K562 (cell line): ENCODE results near the gene RNF151. TPM values are rescaled to one million over a fixed set of nuclear protein-coding genes. Genes with fewer than 3 reads are reported as not detected.

Source experiments
- BRCA1 ChIP-seq, 2 experiments: fragments of 450-650 bp in 1 of 2; sonication (generic) in 1 of 2; formaldehyde crosslinking in 1 of 2; IDR thresholded peaks; 2 replicates each; pipeline versions ENCODE4 v1.5.0 to v1.6.1; 2017 to 2020; ENCODE audit warnings: mild to moderate bottlenecking in 1 of 2, missing genetic modification reagents in 1 of 2
- DDX20 ChIP-seq: fragments of 450-650 bp; IDR thresholded peaks from 2 replicates; pipeline ENCODE4 v1.6.1; 2016; ENCODE audit warnings: missing genetic modification characterization, low read depth, mild to moderate bottlenecking, missing compliant biosample characterization, moderate library complexity
- GABPA ChIP-seq: fragments of 200-800 bp; sonication (Bioruptor generic); conservative IDR thresholded peaks from 2 replicates; pipeline ENCODE4 v1.6.1; 2016; ENCODE audit warnings: low read depth, missing genetic modification characterization, missing compliant biosample characterization
- GATAD2A ChIP-seq: fragments of 450-650 bp; IDR thresholded peaks from 2 replicates; pipeline ENCODE4 v1.6.1; 2017
- HLTF ChIP-seq: fragments of 450-650 bp; IDR thresholded peaks from 2 replicates; pipeline ENCODE4 v1.6.1; 2016
- MCM7 ChIP-seq, 2 experiments: fragments of 450-650 bp; IDR thresholded peaks; 2 replicates each; pipeline ENCODE4 v1.6.1; 2016 to 2018
- MYNN ChIP-seq, 2 experiments: sonication (generic); formaldehyde crosslinking in 1 of 2; IDR thresholded peaks; 2 replicates each; pipeline versions ENCODE4 v1.5.0 to v1.6.1; 2016 to 2020; ENCODE audit warnings: antibody characterized with exemption in 1 of 2, missing genetic modification reagents in 1 of 2
- NBN ChIP-seq: fragments of 450-650 bp; IDR thresholded peaks from 2 replicates; pipeline ENCODE4 v1.6.1; 2016; ENCODE audit warnings: low read depth, mild to moderate bottlenecking
- NR2F6 ChIP-seq: fragments of 450-650 bp; formaldehyde crosslinking; IDR thresholded peaks from 2 replicates; pipeline ENCODE4 v1.4.0; 2020; ENCODE audit warnings: mild to moderate bottlenecking
- NRF1 ChIP-seq, 2 experiments: fragments of 450-650 bp; IDR thresholded peaks in 1 of 2; conservative IDR thresholded peaks in 1 of 2; 2 replicates each; pipeline ENCODE4 v1.6.1; 2014; ENCODE audit warnings: mild to moderate bottlenecking in 2 of 2
- PHF8 ChIP-seq: fragments of 200-600 bp; sonication (generic); IDR thresholded peaks from 2 replicates; pipeline ENCODE4 v1.6.1; 2012; ENCODE audit warnings: mixed run types, mild to moderate bottlenecking, inconsistent platforms, low read length, moderate library complexity, borderline replicate concordance
- PTBP1 ChIP-seq: fragments of 200-400 bp; formaldehyde crosslinking; IDR thresholded peaks from 2 replicates; pipeline ENCODE4 v1.6.1; 2017; ENCODE audit warnings: low read depth, low read length
- RBBP5 ChIP-seq: fragments of 200-600 bp; sonication (generic); IDR thresholded peaks from 2 replicates; pipeline ENCODE4 v1.6.1; 2012; ENCODE audit warnings: borderline replicate concordance, mild to moderate bottlenecking, low read length, control low read depth, inconsistent platforms; ENCODE audit not compliant: insufficient read depth, poor library complexity, severe bottlenecking
- SRSF1 ChIP-seq: fragments of 200-400 bp; formaldehyde crosslinking; IDR thresholded peaks from 2 replicates; pipeline ENCODE4 v1.6.1; 2017; ENCODE audit warnings: mild to moderate bottlenecking, low read depth, low read length, moderate library complexity
- THRAP3 ChIP-seq: fragments of 450-650 bp; IDR thresholded peaks from 2 replicates; pipeline ENCODE4 v1.6.1; 2016; ENCODE audit warnings: mild to moderate bottlenecking, inconsistent platforms, borderline replicate concordance
- ZC3H11A ChIP-seq: IDR thresholded peaks from 2 replicates; pipeline ENCODE4 v1.6.1; 2012; ENCODE audit warnings: low read depth, low read length, improper control_type of control experiment
- ZFX ChIP-seq: sonication (generic); formaldehyde crosslinking; IDR thresholded peaks from 2 replicates; pipeline ENCODE4 v1.8.0; 2022; ENCODE audit warnings: mild to moderate bottlenecking, missing genetic modification reagents, moderate library complexity
- ZHX1 ChIP-seq: fragments of 150-350 bp; conservative IDR thresholded peaks from 2 replicates; pipeline ENCODE4 v1.6.1; 2014; ENCODE audit warnings: low read length
- ZNF511 ChIP-seq: sonication (generic); formaldehyde crosslinking; IDR thresholded peaks from 2 replicates; pipeline ENCODE4 v1.8.0; 2022; ENCODE audit warnings: mild to moderate bottlenecking, missing genetic modification reagents
- ZNF76 ChIP-seq: fragments of 250-450 bp; sonication (Bioruptor Pico); IDR thresholded peaks from 2 replicates; pipeline ENCODE4 v1.4.0; 2020; ENCODE audit warnings: mild to moderate bottlenecking, moderate library complexity, borderline replicate concordance
- polyA plus RNA-seq, 8 experiments: library from polyadenylated mRNA; depleted of rRNA in 4 of 8; stranded (reverse) in 5 of 8; unstranded in 3 of 8; fragments of >200 nt; fragmentation: Nextera tagmentation in 2 of 8; fragmentation: Illumina TruSeq in 1 of 8; extraction: Ambion mirVana in 2 of 8; extraction: Trizol in 1 of 8; gene quantifications; 2 replicates each; pipeline versions ENCODE4 v1.2.1 to v1.2.3, GENCODE V29; 2011 to 2014; ENCODE audit warnings: inconsistent platforms in 1 of 8, missing spikeins in 1 of 8
- total RNA-seq, 7 experiments: library from RNA; depleted of rRNA in 6 of 7; stranded (reverse); fragments of >200 nt in 6 of 7; fragmentation: Illumina TruSeq in 2 of 7; extraction: Trizol in 2 of 7; gene quantifications; 2 replicates each; pipeline versions ENCODE4 v1.2.1 to v1.2.3, GENCODE V29; 2011 to 2021; ENCODE audit warnings: low replicate concordance in 1 of 7
- TF ChIP-seq, protein P1 (sequence below): fragments of 250-450 bp; sonication (Bioruptor Pico); IDR thresholded peaks from 2 replicates; pipeline ENCODE4 v1.4.0; 2020; ENCODE audit warnings: mild to moderate bottlenecking, moderate library complexity

The RNF151 gene
- total and polyA plus RNA-seq, 9 of the 15 experiments (the other 6 are each of a cell fraction or from before 2014, with no cell fraction given): not detected

GRCh38 chr16:1942810-1943726 lies 23.6 kb upstream of the RNF151 start, which contains the start of gene MSRB1 (continued):
- no peak for TF ChIP-seq ZHX1
- no peak for TF ChIP-seq ZC3H11A
- TF ChIP-seq GABPA (tag): peak; percentile 52; the same call in 1 of the 2 replicates
- no peak for TF ChIP-seq NR2F6 (CRISPR knock-in tag)
- TF ChIP-seq PTBP1: no peak
- no peak for TF ChIP-seq BRCA1 (IDR thresholded peaks at IDR 0.05)
- TF ChIP-seq BRCA1 (CRISPR knock-in tag; IDR thresholded peaks at IDR 0.05): no peak
- no peak for TF ChIP-seq RBBP5
- TF ChIP-seq ZNF76 (CRISPR knock-in tag): no peak
- TF ChIP-seq THRAP3: no peak
- TF ChIP-seq MCM7 (IDR thresholded peaks at IDR 0.05): no peak
- TF ChIP-seq SRSF1: no peak
- no peak for TF ChIP-seq ZFX (CRISPR knock-in tag)
- 0 out of 2 replicates have a peak, but pooled peaks have one; percentile 37 for TF ChIP-seq GATAD2A
- TF ChIP-seq MYNN (IDR thresholded peaks at IDR 0.05): no peak
- TF ChIP-seq MYNN (CRISPR knock-in tag; IDR thresholded peaks at IDR 0.05): no peak
- TF ChIP-seq, protein P1, sequence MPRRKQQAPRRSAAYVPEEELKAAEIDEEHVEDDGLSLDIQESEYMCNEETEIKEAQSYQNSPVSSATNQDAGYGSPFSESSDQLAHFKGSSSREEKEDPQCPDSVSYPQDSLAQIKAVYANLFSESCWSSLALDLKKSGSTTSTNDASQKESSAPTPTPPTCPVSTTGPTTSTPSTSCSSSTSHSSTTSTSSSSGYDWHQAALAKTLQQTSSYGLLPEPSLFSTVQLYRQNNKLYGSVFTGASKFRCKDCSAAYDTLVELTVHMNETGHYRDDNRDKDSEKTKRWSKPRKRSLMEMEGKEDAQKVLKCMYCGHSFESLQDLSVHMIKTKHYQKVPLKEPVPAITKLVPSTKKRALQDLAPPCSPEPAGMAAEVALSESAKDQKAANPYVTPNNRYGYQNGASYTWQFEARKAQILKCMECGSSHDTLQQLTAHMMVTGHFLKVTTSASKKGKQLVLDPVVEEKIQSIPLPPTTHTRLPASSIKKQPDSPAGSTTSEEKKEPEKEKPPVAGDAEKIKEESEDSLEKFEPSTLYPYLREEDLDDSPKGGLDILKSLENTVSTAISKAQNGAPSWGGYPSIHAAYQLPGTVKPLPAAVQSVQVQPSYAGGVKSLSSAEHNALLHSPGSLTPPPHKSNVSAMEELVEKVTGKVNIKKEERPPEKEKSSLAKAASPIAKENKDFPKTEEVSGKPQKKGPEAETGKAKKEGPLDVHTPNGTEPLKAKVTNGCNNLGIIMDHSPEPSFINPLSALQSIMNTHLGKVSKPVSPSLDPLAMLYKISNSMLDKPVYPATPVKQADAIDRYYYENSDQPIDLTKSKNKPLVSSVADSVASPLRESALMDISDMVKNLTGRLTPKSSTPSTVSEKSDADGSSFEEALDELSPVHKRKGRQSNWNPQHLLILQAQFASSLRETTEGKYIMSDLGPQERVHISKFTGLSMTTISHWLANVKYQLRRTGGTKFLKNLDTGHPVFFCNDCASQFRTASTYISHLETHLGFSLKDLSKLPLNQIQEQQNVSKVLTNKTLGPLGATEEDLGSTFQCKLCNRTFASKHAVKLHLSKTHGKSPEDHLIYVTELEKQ (CRISPR knock-in tag): no peak
- 0 out of 2 replicates have a peak, but pooled peaks have one; percentile 19 for TF ChIP-seq NBN
- TF ChIP-seq HLTF: no peak
- TF ChIP-seq NRF1 (conservative IDR thresholded peaks at IDR 0.05 in 1 of 2, IDR thresholded peaks at IDR 0.05 in 1 of 2): peak; percentile 64 to 68
- TF ChIP-seq ZNF511 (CRISPR knock-in tag): peak; percentile 69; the same call in 1 of the 2 replicates
- peak; percentile 73; the same call in 1 of the 2 replicates for TF ChIP-seq PHF8
- no peak for TF ChIP-seq DDX20 (tag)
